Gastroesophageal sphincter (tissue), 4 donors: ENCODE data around the gene MOCS3. TPM values are rescaled to one million over a fixed set of nuclear protein-coding genes. Genes with fewer than 3 reads are reported as not detected.

Experiments used
- ATAC-seq: fragments of 150-250 bp; one replicate; pipeline ENCODE4 v1.9.1; 2016; ENCODE audit warnings: mild to moderate bottlenecking, moderate library complexity
- H3K27ac ChIP-seq, 4 donors: fragments of 200-600 bp; sonication (generic) in 3 of 4; 1 replicate in 3 of 4; 2 replicates in 1 of 4; pipeline ENCODE4 v1.5.1; 2016 to 2019
- H3K27me3 ChIP-seq: fragments of 200-600 bp; sonication (generic); one replicate; pipeline ENCODE4 v1.5.1; 2019
- H3K36me3 ChIP-seq, 2 donors: fragments of 200-600 bp; sonication (generic); one replicate each; pipeline ENCODE4 v1.5.1; 2019; ENCODE audit warnings: control low read depth in 1 of 2
- H3K4me1 ChIP-seq, 3 donors: fragments of 200-600 bp; sonication (generic); 1 replicate in 2 of 3; 2 replicates in 1 of 3; pipeline ENCODE4 v1.5.1; 2016 to 2019; ENCODE audit warnings: control low read depth in 2 of 3
- H3K4me3 ChIP-seq, 2 donors: fragments of 200-600 bp; sonication (generic); one replicate each; pipeline ENCODE4 v1.5.1; 2019; ENCODE audit warnings: mild to moderate bottlenecking in 1 of 2, moderate library complexity in 1 of 2
- H3K9me3 ChIP-seq, 3 donors: fragments of 200-600 bp; sonication (generic); one replicate each; pipeline ENCODE4 v1.5.1; 2017 to 2019; ENCODE audit warnings: control low read depth in 2 of 3
- CTCF ChIP-seq, 4 experiments: fragments of 200-600 bp in 2 of 4; fragments of 450-650 bp in 2 of 4; sonication (generic) in 1 of 4; IDR thresholded peaks; one replicate each; pipeline ENCODE4 v1.5.1; 2017 to 2019; ENCODE audit warnings: antibody characterized with exemption in 4 of 4, mild to moderate bottlenecking in 2 of 4, moderate library complexity in 2 of 4
- EP300 ChIP-seq: sonication (generic); formaldehyde crosslinking; IDR thresholded peaks from one replicate; pipeline ENCODE4 v1.6.1; 2017; ENCODE audit warnings: antibody characterized with exemption, mild to moderate bottlenecking
- POLR2A ChIP-seq, 2 donors: fragments of 450-650 bp; IDR thresholded peaks; one replicate each; pipeline ENCODE4 v1.6.1; 2017; ENCODE audit warnings: antibody characterized with exemption in 2 of 2, mild to moderate bottlenecking in 2 of 2, moderate library complexity in 1 of 2
- POLR2AphosphoS5 ChIP-seq: sonication (generic); formaldehyde crosslinking; IDR thresholded peaks from one replicate; pipeline ENCODE4 v1.6.1; 2017; ENCODE audit warnings: antibody characterized with exemption
- WGBS, 2 donors: methylation state at CpG; one replicate each; pipeline ENCODE4 v1.1.5; 2018; ENCODE audit warnings: low coverage in 1 of 2; 5-methylcytosine and 5-hydroxymethylcytosine counted together
- total RNA-seq, 4 donors: library from RNA; depleted of rRNA; stranded (reverse); fragments of >200 nt; gene quantifications; one replicate each; pipeline ENCODE4 v1.1.0, GENCODE V29; 2016

The MOCS3 gene
- total RNA-seq, 4 donors from 2014 or later, result 4.2 to 6.1 (median 5.4) TPM

GRCh38 chr20:50931306-50932015 lies 27.2 kb upstream of the MOCS3 start, which contains the start of gene ADNP:
TSS of gene ADNP (minus strand) at chr20:50931437. CDS start at chr20:50903996, 27,441 bp downstream.
- WGBS, 2 donors, result 0% methylated on average over 1 of the region's 58 CpGs; no CpG with 5 or more reads in 1 of the 2 donors
- Histone ChIP-seq H3K27me3 (no peaks in the 10 kb centered on the region), H3K9me3 (no peaks in the 10 kb centered on the region), H3K36me3 (peaks cover 0 to 35% of the 10 kb centered on the region in 2 donors), H3K27ac (peak within 1 kb of the TSS; percentile 97 to 99 (median 98)), H3K4me1 (peaks cover 3 to 46% (median 15%) of the 10 kb centered on the region in 3 donors), H3K4me3 (peak within 1 kb of the TSS; percentile 90 to 100)
- TF ChIP-seq CTCF (IDR thresholded peaks at IDR 0.05) (peak; percentile 71 to 91 (median 90)), POLR2AphosphoS5 (peak; percentile 80), POLR2A (IDR thresholded peaks at IDR 0.05) (peak; percentile 57 to 80), EP300 (no peak)
- peak; percentile 93 for ATAC-seq

- no peak for ATAC-seq
- no peaks in the 10 kb centered on the region for H3K27me3 ChIP-seq
- H3K9me3 ChIP-seq, result no peaks in the 10 kb centered on the region
- no peak for TF ChIP-seq POLR2AphosphoS5
- no peak for TF ChIP-seq POLR2A (IDR thresholded peaks at IDR 0.05)
- TF ChIP-seq CTCF (IDR thresholded peaks at IDR 0.05), result no peak
- TF ChIP-seq EP300, result no peak
- peak overlapping the region; percentile 97 to 99 (median 98) for H3K27ac ChIP-seq
- H3K4me3 ChIP-seq, result peak overlapping the region; percentile 90
- WGBS, 2 donors, result 20 to 30% methylated on average over 1 to 2 of the region's 6 CpGs
- peaks cover 3 to 40% (median 15%) of the 10 kb centered on the region in 3 donors for H3K4me1 ChIP-seq
- H3K36me3 ChIP-seq, result peaks cover 0 to 41% of the 10 kb centered on the region in 2 donors
Measured at GRCh38 chr20:50932016-50932485, 26.6 kb upstream of the MOCS3 start.

GRCh38 chr20:50932691-50933280 lies 25.8 kb upstream of the MOCS3 start:
- TF ChIP-seq CTCF (IDR thresholded peaks at IDR 0.05), result no peak
- no peak for TF ChIP-seq EP300
- TF ChIP-seq POLR2A (IDR thresholded peaks at IDR 0.05), result no peak
- no peak for TF ChIP-seq POLR2AphosphoS5
- 27 to 38% methylated on average over 1 of the region's 1 CpG for WGBS, 2 donors
- Histone ChIP-seq H3K4me3 (no peak overlapping the region), H3K27me3 (no peaks in the 10 kb centered on the region), H3K4me1 (peaks cover 3 to 32% (median 15%) of the 10 kb centered on the region in 3 donors), H3K36me3 (peaks cover 0 to 48% of the 10 kb centered on the region in 2 donors), H3K9me3 (no peaks in the 10 kb centered on the region), H3K27ac (peak overlapping the region in 1 of 4 donors; percentile 97)
- ATAC-seq, result no peak

GRCh38 chr20:50933589-50933988 lies 25.0 kb upstream of the MOCS3 start:
- Histone ChIP-seq H3K27me3 (no peaks in the 10 kb centered on the region), H3K27ac (no peak overlapping the region), H3K36me3 (peaks cover 0 to 56% of the 10 kb centered on the region in 2 donors), H3K9me3 (no peaks in the 10 kb centered on the region), H3K4me1 (peaks cover 3 to 24% (median 9%) of the 10 kb centered on the region in 3 donors), H3K4me3 (no peak overlapping the region)
- 80 to 88% methylated on average over 1 of the region's 1 CpG for WGBS, 2 donors
- no peak for ATAC-seq
- TF ChIP-seq EP300 (no peak), CTCF (IDR thresholded peaks at IDR 0.05) (no peak), POLR2AphosphoS5 (no peak), POLR2A (IDR thresholded peaks at IDR 0.05) (no peak)
